ENCODE results near the gene ULK1. TPM values are rescaled to one million over a fixed set of nuclear protein-coding genes. Genes with fewer than 3 reads are reported as not detected.

The ULK1 gene
- total RNA-seq, 1 experiment from 2014 or later, result 67.8 TPM

DNA sequence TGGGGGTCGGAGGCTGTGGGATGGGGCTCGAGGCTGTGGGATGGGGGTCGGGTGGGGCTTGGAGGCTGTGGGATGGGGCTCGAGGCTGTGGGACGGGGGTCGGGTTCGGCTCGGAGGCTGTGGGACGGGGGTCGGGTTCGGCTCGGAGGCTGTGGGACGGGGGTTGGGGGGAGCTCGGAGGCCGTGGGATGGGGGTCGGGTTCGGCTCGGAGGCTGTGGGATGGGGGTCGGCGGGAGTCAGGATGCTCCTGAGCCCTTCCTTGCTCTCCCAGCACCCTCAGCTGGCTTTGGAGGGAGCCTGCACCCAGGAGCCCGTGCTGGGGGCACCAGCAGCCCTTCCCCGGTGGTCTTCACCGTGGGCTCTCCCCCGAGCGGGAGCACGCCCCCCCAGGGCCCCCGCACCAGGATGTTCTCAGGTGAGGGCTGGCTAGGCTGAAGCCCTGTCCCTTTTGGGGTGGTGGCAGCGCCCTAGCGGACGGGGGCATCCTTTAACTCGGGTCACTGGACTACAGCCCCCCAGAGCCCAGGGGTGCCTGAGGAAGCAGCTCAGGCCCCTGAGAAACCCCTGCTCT is 22.8 kb downstream of the ULK1 start:
- DNase-seq (ENCODE audit: low spot score), result no peak
- Mint-ChIP-seq H3K9me3 (no peaks in the 10 kb centered on the region), H3K4me1 (no peaks in the 10 kb centered on the region), H3K4me3 (no peak overlapping the region), H3K36me3 (peaks cover 13% of the 10 kb centered on the region), H3K27me3 (ENCODE audit: low read depth) (no peaks in the 10 kb centered on the region), H3K27ac (no peak overlapping the region)
- TF ChIP-seq TCF7 (CRISPR knock-in tag; IDR thresholded peaks at IDR 0.05; ENCODE audit: low read depth), result no peak
- no peak for TF ChIP-seq ETV6 (CRISPR knock-in tag; IDR thresholded peaks at IDR 0.05)
- TF ChIP-seq, protein P1, sequence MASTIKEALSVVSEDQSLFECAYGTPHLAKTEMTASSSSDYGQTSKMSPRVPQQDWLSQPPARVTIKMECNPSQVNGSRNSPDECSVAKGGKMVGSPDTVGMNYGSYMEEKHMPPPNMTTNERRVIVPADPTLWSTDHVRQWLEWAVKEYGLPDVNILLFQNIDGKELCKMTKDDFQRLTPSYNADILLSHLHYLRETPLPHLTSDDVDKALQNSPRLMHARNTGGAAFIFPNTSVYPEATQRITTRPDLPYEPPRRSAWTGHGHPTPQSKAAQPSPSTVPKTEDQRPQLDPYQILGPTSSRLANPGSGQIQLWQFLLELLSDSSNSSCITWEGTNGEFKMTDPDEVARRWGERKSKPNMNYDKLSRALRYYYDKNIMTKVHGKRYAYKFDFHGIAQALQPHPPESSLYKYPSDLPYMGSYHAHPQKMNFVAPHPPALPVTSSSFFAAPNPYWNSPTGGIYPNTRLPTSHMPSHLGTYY (CRISPR knock-in tag; IDR thresholded peaks at IDR 0.05), result no peak
- TF ChIP-seq KAT7 (CRISPR knock-in tag; IDR thresholded peaks at IDR 0.05; ENCODE audit: borderline replicate concordance), result no peak
- TF ChIP-seq, protein P2, sequence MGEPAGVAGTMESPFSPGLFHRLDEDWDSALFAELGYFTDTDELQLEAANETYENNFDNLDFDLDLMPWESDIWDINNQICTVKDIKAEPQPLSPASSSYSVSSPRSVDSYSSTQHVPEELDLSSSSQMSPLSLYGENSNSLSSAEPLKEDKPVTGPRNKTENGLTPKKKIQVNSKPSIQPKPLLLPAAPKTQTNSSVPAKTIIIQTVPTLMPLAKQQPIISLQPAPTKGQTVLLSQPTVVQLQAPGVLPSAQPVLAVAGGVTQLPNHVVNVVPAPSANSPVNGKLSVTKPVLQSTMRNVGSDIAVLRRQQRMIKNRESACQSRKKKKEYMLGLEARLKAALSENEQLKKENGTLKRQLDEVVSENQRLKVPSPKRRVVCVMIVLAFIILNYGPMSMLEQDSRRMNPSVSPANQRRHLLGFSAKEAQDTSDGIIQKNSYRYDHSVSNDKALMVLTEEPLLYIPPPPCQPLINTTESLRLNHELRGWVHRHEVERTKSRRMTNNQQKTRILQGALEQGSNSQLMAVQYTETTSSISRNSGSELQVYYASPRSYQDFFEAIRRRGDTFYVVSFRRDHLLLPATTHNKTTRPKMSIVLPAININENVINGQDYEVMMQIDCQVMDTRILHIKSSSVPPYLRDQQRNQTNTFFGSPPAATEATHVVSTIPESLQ (CRISPR knock-in tag; IDR thresholded peaks at IDR 0.05), result no peak
- no peak for TF ChIP-seq NFATC4 (CRISPR knock-in tag; IDR thresholded peaks at IDR 0.05)
- TF ChIP-seq, protein P3, sequence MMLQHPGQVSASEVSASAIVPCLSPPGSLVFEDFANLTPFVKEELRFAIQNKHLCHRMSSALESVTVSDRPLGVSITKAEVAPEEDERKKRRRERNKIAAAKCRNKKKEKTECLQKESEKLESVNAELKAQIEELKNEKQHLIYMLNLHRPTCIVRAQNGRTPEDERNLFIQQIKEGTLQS (CRISPR knock-in tag; conservative IDR thresholded peaks at IDR 0.05), result no peak
- TF ChIP-seq, protein P4, sequence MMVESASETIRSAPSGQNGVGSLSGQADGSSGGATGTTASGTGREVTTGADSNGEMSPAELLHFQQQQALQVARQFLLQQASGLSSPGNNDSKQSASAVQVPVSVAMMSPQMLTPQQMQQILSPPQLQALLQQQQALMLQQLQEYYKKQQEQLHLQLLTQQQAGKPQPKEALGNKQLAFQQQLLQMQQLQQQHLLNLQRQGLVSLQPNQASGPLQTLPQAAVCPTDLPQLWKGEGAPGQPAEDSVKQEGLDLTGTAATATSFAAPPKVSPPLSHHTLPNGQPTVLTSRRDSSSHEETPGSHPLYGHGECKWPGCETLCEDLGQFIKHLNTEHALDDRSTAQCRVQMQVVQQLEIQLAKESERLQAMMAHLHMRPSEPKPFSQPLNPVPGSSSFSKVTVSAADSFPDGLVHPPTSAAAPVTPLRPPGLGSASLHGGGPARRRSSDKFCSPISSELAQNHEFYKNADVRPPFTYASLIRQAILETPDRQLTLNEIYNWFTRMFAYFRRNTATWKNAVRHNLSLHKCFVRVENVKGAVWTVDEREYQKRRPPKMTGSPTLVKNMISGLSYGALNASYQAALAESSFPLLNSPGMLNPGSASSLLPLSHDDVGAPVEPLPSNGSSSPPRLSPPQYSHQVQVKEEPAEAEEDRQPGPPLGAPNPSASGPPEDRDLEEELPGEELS (CRISPR knock-in tag; IDR thresholded peaks at IDR 0.05), result no peak
- TF ChIP-seq ZNF317 (CRISPR knock-in tag; IDR thresholded peaks at IDR 0.05; ENCODE audit: borderline replicate concordance, low read depth), result no peak
- TF ChIP-seq CBFB (CRISPR knock-in tag; IDR thresholded peaks at IDR 0.05; ENCODE audit: low read depth), result no peak
- TF ChIP-seq, protein P5, sequence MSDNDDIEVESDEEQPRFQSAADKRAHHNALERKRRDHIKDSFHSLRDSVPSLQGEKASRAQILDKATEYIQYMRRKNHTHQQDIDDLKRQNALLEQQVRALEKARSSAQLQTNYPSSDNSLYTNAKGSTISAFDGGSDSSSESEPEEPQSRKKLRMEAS (CRISPR knock-in tag; IDR thresholded peaks at IDR 0.05), result no peak
- TF ChIP-seq CREB1 (CRISPR knock-in tag; IDR thresholded peaks at IDR 0.05), result no peak
- no peak for TF ChIP-seq ZNF423 (CRISPR knock-in tag; IDR thresholded peaks at IDR 0.05)
- no peak for TF ChIP-seq NR3C1 (CRISPR knock-in tag; conservative IDR thresholded peaks at IDR 0.05; ENCODE audit: low read depth)
- no peak for TF ChIP-seq SMAD4 (CRISPR knock-in tag; IDR thresholded peaks at IDR 0.05)
- TF ChIP-seq, protein P6, sequence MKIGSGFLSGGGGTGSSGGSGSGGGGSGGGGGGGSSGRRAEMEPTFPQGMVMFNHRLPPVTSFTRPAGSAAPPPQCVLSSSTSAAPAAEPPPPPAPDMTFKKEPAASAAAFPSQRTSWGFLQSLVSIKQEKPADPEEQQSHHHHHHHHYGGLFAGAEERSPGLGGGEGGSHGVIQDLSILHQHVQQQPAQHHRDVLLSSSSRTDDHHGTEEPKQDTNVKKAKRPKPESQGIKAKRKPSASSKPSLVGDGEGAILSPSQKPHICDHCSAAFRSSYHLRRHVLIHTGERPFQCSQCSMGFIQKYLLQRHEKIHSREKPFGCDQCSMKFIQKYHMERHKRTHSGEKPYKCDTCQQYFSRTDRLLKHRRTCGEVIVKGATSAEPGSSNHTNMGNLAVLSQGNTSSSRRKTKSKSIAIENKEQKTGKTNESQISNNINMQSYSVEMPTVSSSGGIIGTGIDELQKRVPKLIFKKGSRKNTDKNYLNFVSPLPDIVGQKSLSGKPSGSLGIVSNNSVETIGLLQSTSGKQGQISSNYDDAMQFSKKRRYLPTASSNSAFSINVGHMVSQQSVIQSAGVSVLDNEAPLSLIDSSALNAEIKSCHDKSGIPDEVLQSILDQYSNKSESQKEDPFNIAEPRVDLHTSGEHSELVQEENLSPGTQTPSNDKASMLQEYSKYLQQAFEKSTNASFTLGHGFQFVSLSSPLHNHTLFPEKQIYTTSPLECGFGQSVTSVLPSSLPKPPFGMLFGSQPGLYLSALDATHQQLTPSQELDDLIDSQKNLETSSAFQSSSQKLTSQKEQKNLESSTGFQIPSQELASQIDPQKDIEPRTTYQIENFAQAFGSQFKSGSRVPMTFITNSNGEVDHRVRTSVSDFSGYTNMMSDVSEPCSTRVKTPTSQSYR (CRISPR knock-in tag; IDR thresholded peaks at IDR 0.05), result no peak
- TF ChIP-seq, protein P7, sequence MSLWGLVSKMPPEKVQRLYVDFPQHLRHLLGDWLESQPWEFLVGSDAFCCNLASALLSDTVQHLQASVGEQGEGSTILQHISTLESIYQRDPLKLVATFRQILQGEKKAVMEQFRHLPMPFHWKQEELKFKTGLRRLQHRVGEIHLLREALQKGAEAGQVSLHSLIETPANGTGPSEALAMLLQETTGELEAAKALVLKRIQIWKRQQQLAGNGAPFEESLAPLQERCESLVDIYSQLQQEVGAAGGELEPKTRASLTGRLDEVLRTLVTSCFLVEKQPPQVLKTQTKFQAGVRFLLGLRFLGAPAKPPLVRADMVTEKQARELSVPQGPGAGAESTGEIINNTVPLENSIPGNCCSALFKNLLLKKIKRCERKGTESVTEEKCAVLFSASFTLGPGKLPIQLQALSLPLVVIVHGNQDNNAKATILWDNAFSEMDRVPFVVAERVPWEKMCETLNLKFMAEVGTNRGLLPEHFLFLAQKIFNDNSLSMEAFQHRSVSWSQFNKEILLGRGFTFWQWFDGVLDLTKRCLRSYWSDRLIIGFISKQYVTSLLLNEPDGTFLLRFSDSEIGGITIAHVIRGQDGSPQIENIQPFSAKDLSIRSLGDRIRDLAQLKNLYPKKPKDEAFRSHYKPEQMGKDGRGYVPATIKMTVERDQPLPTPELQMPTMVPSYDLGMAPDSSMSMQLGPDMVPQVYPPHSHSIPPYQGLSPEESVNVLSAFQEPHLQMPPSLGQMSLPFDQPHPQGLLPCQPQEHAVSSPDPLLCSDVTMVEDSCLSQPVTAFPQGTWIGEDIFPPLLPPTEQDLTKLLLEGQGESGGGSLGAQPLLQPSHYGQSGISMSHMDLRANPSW (CRISPR knock-in tag; conservative IDR thresholded peaks at IDR 0.05; ENCODE audit: low read depth), result no peak
- no peak for TF ChIP-seq JUN (CRISPR knock-in tag; IDR thresholded peaks at IDR 0.05)
- no peak for TF ChIP-seq MYBL2 (CRISPR knock-in tag; IDR thresholded peaks at IDR 0.05)
- ChIA-PET POLR2A (interaction anchor here (0.8 kb wide), 1 partner anchor 24 kb away, joined by 3 read pairs; no protein-coding TSS in a partner anchor), CTCF (no interaction called here)
- ATAC-seq, result no peak
